RWPE2 (cell line): ENCODE results near the gene ZC3H4.

Experiments
- ATAC-seq: fragments of 200-7000 bp; cut with Tn5 transposase; 3 replicates; pipeline ENCODE4 v1.9.1; 2021; ENCODE audit warnings: low read depth
- DNase-seq: peaks from one replicate; pipeline ENCODE4 v3.0.0-alpha.2; 2020; ENCODE audit warnings: low spot score
- H3K27ac ChIP-seq: fragments of 450-650 bp; 2 replicates; pipeline ENCODE4 v1.5.1; 2017; ENCODE audit warnings: mild to moderate bottlenecking; ENCODE audit not compliant: poor library complexity, severe bottlenecking
- H3K27me3 ChIP-seq: fragments of 250-450 bp; sonication (Bioruptor Pico); 2 replicates; pipeline ENCODE4 v1.5.1; 2021; ENCODE audit warnings: mild to moderate bottlenecking, moderate library complexity; ENCODE audit not compliant: insufficient read depth, poor library complexity, severe bottlenecking
- H3K36me3 ChIP-seq: fragments of 250-450 bp; sonication (Bioruptor Pico); 2 replicates; pipeline ENCODE4 v1.5.1; 2020; ENCODE audit warnings: low read depth, mild to moderate bottlenecking, moderate library complexity
- H3K4me1 ChIP-seq: fragments of 250-450 bp; sonication (Bioruptor Pico); 2 replicates; pipeline ENCODE4 v1.5.1; 2021; ENCODE audit warnings: mild to moderate bottlenecking, moderate library complexity; ENCODE audit not compliant: insufficient read depth, poor library complexity, severe bottlenecking
- H3K4me3 ChIP-seq: fragments of 250-450 bp; sonication (Bioruptor Pico); 2 replicates; pipeline ENCODE4 v1.5.1; 2021; ENCODE audit warnings: mild to moderate bottlenecking, moderate library complexity; ENCODE audit not compliant: severe bottlenecking
- H3K9me3 ChIP-seq: fragments of 250-450 bp; sonication (Bioruptor Pico); 2 replicates; pipeline ENCODE4 v1.5.1; 2021; ENCODE audit warnings: mild to moderate bottlenecking, moderate library complexity; ENCODE audit not compliant: severe bottlenecking
- CTCF ChIP-seq: fragments of 450-650 bp; IDR thresholded peaks from one replicate; pipeline ENCODE4 v1.5.1; 2017; ENCODE audit warnings: mild to moderate bottlenecking, moderate library complexity; ENCODE audit not compliant: poor library complexity, severe bottlenecking

Gene ZC3H4

GRCh38 chr19:47049307-47049700, 64.3 kb downstream of the ZC3H4 start:
- DNase-seq (no peak), ATAC-seq (no peak)
- H3K9me3 ChIP-seq = no peaks in the 10 kb centered on the region
- H3K4me3 ChIP-seq = no peak overlapping the region
- no peaks in the 10 kb centered on the region for H3K27me3 ChIP-seq
- peaks cover 3% of the 10 kb centered on the region for H3K4me1 ChIP-seq
- H3K36me3 ChIP-seq = no peaks in the 10 kb centered on the region
- no peak for TF ChIP-seq CTCF
- H3K27ac ChIP-seq = no peak overlapping the region

- TF ChIP-seq CTCF = no peak
- H3K27ac ChIP-seq = peak overlapping the region; percentile 29
- peak; percentile 76 for ATAC-seq
Measured at GRCh38 chr19:47047763-47048405, 65.7 kb downstream of the ZC3H4 start.

GRCh38 chr19:47047272-47047762, 66.3 kb downstream of the ZC3H4 start:
- H3K27ac ChIP-seq = peak overlapping the region; percentile 29
- ATAC-seq (no peak), DNase-seq (no peak)
- no peak for TF ChIP-seq CTCF
- peak overlapping the region; percentile 87 for H3K4me3 ChIP-seq
- H3K9me3 ChIP-seq = no peaks in the 10 kb centered on the region
- H3K36me3 ChIP-seq = no peaks in the 10 kb centered on the region
- peaks cover 3% of the 10 kb centered on the region for H3K4me1 ChIP-seq
- no peaks in the 10 kb centered on the region for H3K27me3 ChIP-seq

More at GRCh38 chr19:47047763-47048405, 65.7 kb downstream of the ZC3H4 start:
- Histone ChIP-seq H3K9me3 (no peaks in the 10 kb centered on the region), H3K27me3 (no peaks in the 10 kb centered on the region), H3K4me1 (peaks cover 3% of the 10 kb centered on the region), H3K36me3 (no peaks in the 10 kb centered on the region), H3K4me3 (peak overlapping the region; percentile 87)
- no peak for DNase-seq

- ATAC-seq (no peak), DNase-seq (no peak)
- no peak overlapping the region for H3K4me3 ChIP-seq
- H3K4me1 ChIP-seq = peaks cover 3% of the 10 kb centered on the region
- no peaks in the 10 kb centered on the region for H3K36me3 ChIP-seq
- TF ChIP-seq CTCF = no peak
- no peak overlapping the region for H3K27ac ChIP-seq
- no peaks in the 10 kb centered on the region for H3K27me3 ChIP-seq
- no peaks in the 10 kb centered on the region for H3K9me3 ChIP-seq
Measured at GRCh38 chr19:47045867-47046470, 67.6 kb downstream of the ZC3H4 start.
